Large intestine (tissue), 3 donors: ENCODE results near the gene LIN9. TPM values are rescaled to one million over a fixed set of nuclear protein-coding genes. Genes with fewer than 3 reads are reported as not detected.
"Not testable (repeated sequence)": the region's sequence is repeated elsewhere in the genome, so short reads cannot be mapped to it uniquely, and the experiment has no call there.

Experiments
- DNase-seq, 2 donors: peaks; one replicate each; pipeline versions ENCODE4 v3.0.0 to v3.0.0-alpha.2; 2013
- H3K27ac ChIP-seq: one replicate; pipeline ENCODE4 v1.5.1; 2013; ENCODE audit warnings: low read length
- H3K27me3 ChIP-seq: 2 replicates; pipeline ENCODE4 v1.6.1; 2013; ENCODE audit warnings: low read length; ENCODE audit not compliant: control insufficient read depth, insufficient read depth
- H3K36me3 ChIP-seq: 2 replicates; pipeline ENCODE4 v1.6.1; 2013; ENCODE audit warnings: low read length; ENCODE audit not compliant: control insufficient read depth, insufficient read depth
- H3K4me1 ChIP-seq: one replicate; pipeline ENCODE4 v1.6.1; 2013; ENCODE audit warnings: low read length; ENCODE audit not compliant: control insufficient read depth, insufficient read depth
- H3K4me3 ChIP-seq: one replicate; pipeline ENCODE4 v1.5.1; 2013; ENCODE audit warnings: low read length
- H3K9me3 ChIP-seq: one replicate; pipeline ENCODE4 v1.6.1; 2013; ENCODE audit warnings: mild to moderate bottlenecking, low read depth, low read length, moderate library complexity; ENCODE audit not compliant: control insufficient read depth
- WGBS: methylation state at CpG from one replicate; pipeline ENCODE4 v1.1.5; 2013; ENCODE audit warnings: low lambda C conversion rate; ENCODE audit not compliant: insufficient coverage; 5-methylcytosine and 5-hydroxymethylcytosine counted together
- polyA plus RNA-seq: library from polyadenylated mRNA; unstranded; fragments of 120-200 nt; gene quantifications from one replicate; pipeline ENCODE4 v1.2.1, GENCODE V29; 2013

LIN9 gene
- polyA plus RNA-seq, 1 donor = 5.4 TPM

DNA sequence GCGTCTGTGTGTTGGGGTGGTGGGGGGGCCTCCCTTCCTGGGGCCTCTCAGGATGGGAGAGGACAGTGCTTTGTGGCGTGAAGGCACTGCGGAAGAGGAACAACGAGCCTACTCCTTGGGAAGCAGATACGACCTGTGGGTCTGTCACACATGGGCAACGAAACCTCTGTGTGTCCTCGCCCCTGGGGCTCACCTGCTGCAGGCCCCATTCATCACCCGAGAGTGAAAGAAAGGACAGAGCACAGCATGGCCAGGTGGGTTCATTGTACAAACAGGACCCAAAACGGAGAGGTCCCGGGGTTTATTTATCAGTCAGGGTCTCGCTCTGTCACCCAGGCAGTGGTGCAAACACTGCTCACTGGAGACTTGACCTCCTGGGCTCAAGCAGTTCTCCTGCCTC lies 40.1 kb upstream of the LIN9 start:
- no peak for DNase-seq
- Histone ChIP-seq H3K27me3 (no peaks in the 10 kb centered on the region), H3K27ac (peak overlapping the region; percentile 73), H3K4me1 (peaks cover 29% of the 10 kb centered on the region), H3K36me3 (no peaks in the 10 kb centered on the region), H3K4me3 (no peak overlapping the region), H3K9me3 (no peaks in the 10 kb centered on the region)
- no CpG with 5 or more reads among the region's 11 CpGs for WGBS

DNA sequence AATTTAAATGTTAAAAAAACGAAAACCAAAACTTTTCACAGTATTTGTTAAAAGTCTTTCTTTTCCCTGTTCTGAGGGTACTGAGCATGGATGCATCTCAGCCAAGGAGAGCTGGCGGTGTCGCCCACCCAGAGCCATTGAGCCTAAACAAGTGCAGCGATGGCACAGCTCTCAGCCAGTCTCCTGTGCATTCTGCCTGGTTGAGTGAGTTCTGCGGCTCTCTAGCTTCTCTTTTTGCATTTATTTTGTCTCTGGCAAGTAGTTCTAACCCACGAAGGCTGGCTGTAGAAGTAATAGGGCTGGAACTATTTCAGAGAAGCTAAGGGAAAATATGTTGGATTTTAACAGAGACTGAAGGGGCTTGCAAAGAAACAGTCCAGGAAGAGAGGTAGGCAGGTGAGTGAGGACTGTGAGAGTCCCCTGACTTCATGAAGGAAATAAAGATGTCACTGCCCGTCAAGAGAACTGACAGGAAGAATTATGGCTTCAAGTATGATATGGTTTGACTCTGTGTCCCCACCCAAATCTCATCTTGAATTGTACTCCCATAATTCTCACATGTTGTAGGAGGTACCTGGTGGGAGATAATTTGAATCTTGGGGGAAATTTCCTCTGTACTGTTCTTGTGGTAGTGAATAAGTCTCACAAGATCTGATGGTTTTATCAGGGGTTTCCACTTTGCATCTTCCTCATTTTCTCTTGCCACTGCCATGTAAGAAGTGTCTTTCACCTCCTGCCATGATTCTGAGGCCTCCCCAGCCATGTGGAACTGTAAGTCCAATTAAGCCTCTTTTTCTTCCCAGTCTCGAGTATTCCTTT lies 35.7 kb upstream of the LIN9 start:
- H3K4me3 ChIP-seq = no peak overlapping the region
- no peak overlapping the region for H3K27ac ChIP-seq
- H3K9me3 ChIP-seq = peaks cover 3% of the 10 kb centered on the region
- H3K4me1 ChIP-seq = peaks cover 9% of the 10 kb centered on the region
- no peaks in the 10 kb centered on the region for H3K36me3 ChIP-seq
- 90% methylated on average over 2 of the region's 8 CpGs for WGBS
- H3K27me3 ChIP-seq = no peaks in the 10 kb centered on the region
- no peak for DNase-seq

DNA sequence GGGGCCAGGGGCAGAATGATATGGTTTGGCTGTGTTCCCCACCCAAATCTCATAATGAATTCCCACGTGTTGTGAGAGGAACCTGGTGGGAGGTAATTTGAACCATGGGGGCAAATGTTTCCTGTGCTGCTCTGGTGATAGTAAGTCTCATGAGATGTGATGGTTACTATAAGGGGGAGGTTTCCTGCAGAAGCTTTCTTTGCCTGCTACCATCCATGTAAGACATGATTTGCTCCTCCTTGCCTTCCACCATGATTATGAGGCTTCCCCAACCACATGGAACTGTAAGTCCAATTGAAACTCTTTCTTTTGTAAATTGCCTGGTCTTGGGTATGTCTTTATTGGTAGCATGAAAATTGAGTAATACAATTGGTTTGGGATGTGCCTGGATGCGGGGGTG lies 33.7 kb upstream of the LIN9 start:
- H3K27me3 ChIP-seq = no peaks in the 10 kb centered on the region
- no CpG with 5 or more reads among the region's 2 CpGs for WGBS
- no peak for DNase-seq
- no peaks in the 10 kb centered on the region for H3K36me3 ChIP-seq
- no peak overlapping the region for H3K4me3 ChIP-seq
- H3K4me1 ChIP-seq = no peaks in the 10 kb centered on the region
- no peak overlapping the region for H3K27ac ChIP-seq
- peaks cover 3% of the 10 kb centered on the region for H3K9me3 ChIP-seq

DNA sequence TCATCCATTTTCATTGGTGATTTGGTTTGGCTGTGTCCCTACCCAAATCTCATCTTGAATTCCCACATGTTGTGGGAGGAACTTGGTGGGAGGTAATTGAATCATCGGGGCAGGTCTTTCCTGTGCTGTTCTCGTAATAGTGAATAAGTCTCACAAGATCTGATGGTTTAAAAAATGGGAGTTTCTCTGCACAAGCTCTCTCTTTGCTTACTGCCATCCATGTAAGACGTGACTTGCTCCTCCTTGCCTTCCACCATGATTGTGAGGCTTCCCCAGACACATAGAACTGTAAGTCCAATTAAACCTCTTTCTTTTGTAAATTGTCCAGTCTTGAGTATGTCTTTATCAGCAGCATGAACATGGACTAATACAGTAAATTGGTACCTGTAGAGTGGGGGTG lies 31.1 kb upstream of the LIN9 start:
- not testable (repeated sequence) for H3K9me3 ChIP-seq, H3K27me3 ChIP-seq, H3K36me3 ChIP-seq, H3K4me3 ChIP-seq, H3K4me1 ChIP-seq, DNase-seq, H3K27ac ChIP-seq
- no CpG with 5 or more reads among the region's 3 CpGs for whole genome bisulfite sequencing

DNA sequence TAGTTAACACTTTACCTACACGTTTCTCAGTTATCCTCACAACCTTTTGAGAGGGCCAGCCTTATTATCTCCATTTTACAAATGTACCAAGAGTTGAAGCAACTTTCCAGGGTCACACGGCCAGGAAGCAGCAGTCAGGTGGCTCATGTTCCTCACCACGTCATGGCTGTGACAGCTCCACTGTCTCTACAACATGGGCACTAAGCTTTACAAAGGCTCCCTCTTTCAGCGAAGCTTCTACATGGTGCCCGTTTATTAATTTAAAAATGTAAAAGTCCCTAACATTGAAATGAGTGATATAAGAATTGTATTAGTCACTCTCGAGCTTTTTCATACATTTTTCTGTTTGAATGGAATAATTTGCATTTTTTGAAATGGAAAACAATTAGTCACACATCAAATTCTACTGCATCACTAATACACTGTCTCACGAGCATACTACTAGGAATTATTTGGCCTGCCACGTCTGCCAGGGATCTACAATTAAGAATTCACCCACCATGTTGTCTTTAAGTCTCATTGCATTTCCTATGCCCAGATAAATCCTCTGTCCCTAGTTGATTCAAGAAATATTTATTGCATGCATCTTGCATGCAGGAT lies 28.4 kb upstream of the LIN9 start:
- DNase-seq = no peak
- H3K27ac ChIP-seq = no peak overlapping the region
- no peaks in the 10 kb centered on the region for H3K36me3 ChIP-seq
- H3K4me3 ChIP-seq = no peak overlapping the region
- no peaks in the 10 kb centered on the region for H3K4me1 ChIP-seq
- no peaks in the 10 kb centered on the region for H3K27me3 ChIP-seq
- H3K9me3 ChIP-seq = peaks cover 3% of the 10 kb centered on the region
- 81% methylated on average over 6 of the region's 8 CpGs for WGBS

DNA sequence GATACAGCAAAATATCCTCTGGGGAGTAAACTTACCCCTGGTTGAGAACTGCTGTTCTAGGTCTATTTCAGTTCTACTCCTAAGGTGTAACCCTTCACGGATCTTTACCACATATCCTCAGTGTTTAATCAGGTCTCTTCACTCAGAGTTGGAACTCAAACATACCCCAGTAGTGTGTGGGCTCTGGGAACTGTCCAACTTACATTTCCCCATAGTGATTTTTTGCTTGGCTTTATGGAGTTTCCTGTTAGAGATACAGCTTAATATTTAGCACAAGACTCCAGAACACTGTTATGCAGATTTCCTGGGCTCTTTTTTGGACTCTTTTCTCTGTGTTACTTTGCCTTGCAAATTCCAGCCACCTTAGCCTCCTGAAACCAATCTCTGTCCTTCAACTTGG lies 26.7 kb upstream of the LIN9 start:
- Histone ChIP-seq H3K36me3 (no peaks in the 10 kb centered on the region), H3K4me1 (no peaks in the 10 kb centered on the region), H3K4me3 (no peak overlapping the region), H3K9me3 (peaks cover 3% of the 10 kb centered on the region), H3K27me3 (no peaks in the 10 kb centered on the region), H3K27ac (no peak overlapping the region)
- no CpG with 5 or more reads among the region's 1 CpG for WGBS
- DNase-seq = no peak

DNA sequence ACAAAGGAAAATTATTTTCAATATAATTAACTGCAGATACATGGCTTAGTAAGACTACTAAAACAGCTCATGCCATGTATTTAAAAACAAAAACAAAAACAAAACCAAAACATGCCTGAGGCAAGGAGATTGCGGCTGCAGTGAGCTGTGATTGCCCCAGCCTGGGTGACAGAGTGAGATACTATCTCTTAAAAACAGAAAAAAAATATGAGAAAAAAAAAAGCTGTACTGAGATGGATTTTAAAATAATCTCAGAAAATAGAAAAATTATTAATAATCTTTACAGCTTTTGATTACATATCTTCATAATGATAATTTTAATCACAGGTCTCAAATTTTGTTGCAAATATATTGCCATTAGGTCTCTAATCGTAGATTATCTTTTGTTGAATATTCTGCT lies 24.0 kb upstream of the LIN9 start:
- Histone ChIP-seq H3K27me3 (no peaks in the 10 kb centered on the region), H3K9me3 (no peaks in the 10 kb centered on the region), H3K4me3 (no peak overlapping the region), H3K27ac (no peak overlapping the region), H3K4me1 (no peaks in the 10 kb centered on the region), H3K36me3 (no peaks in the 10 kb centered on the region)
- WGBS = 67% methylated on average over 1 of the region's 2 CpGs
- no peak for DNase-seq

DNA sequence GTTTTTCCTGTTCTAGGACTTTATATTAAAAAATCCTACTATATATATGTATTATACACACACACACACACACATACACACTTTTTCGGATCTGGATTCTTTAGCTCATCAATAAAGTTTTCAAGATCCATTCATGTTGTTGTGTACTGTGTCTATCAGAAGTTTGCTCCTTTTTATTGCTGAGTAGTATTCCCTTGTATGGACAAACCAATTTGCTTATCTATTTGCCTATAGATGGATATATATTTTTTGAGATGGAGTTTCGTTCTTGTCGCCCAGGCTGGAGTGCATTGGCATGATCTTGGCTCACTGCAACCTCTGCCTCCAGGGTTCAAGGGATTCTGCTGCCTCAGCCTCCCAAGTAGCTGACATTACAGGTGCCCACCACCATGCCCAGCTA lies 20.3 kb upstream of the LIN9 start:
- no peak for DNase-seq
- Histone ChIP-seq H3K4me1 (no peaks in the 10 kb centered on the region), H3K36me3 (no peaks in the 10 kb centered on the region), H3K4me3 (no peak overlapping the region), H3K27ac (no peak overlapping the region), H3K9me3 (no peaks in the 10 kb centered on the region), H3K27me3 (no peaks in the 10 kb centered on the region)
- WGBS = no CpG with 5 or more reads among the region's 3 CpGs

DNA sequence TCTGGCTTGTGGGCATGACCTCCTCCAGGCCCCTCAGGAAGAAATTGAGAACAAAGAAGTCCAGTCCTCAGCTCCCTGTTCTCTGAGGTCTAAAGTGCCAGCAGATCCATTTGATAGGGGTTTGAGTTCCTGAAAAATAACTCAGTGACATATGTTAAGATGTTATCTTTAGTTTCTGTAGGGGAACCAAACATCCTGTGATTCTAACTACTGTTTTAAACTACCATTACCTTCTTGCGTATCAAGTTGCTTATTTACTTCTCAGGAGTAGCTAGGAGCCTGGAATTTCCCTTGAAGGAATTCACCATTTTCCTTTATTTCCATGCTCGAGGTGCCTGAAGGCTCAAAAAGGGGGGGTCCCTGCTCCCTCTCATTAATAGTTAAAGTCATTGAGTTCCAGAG lies 18.8 kb upstream of the LIN9 start:
- Histone ChIP-seq H3K9me3 (no peaks in the 10 kb centered on the region), H3K4me1 (no peaks in the 10 kb centered on the region), H3K27ac (no peak overlapping the region), H3K36me3 (no peaks in the 10 kb centered on the region), H3K4me3 (no peak overlapping the region), H3K27me3 (no peaks in the 10 kb centered on the region)
- no peak for DNase-seq
- WGBS = 100% methylated on average over 1 of the region's 2 CpGs

DNA sequence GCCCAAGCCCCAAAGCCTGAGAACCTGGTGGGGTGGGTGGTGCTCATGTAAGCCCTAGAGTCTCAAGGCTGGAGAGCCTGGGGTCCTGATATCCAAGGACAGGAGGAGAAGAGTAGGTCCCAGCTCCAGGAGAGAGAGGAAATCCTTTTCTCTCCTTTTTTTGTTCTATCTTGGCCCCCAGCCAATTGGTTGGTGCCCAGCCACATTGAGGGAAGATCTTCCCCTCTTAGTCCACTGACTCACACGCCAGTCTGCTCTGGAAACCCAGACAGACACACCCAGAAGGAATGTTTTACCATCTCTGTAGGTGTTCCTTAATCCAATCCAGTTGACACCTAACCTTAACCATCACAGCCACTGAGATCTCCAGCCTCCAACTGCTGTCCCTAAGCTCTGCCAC lies 16.2 kb upstream of the LIN9 start:
- no CpG with 5 or more reads among the region's 1 CpG for WGBS
- H3K36me3 ChIP-seq = no peaks in the 10 kb centered on the region
- no peaks in the 10 kb centered on the region for H3K27me3 ChIP-seq
- DNase-seq = no peak
- H3K4me1 ChIP-seq = no peaks in the 10 kb centered on the region
- no peaks in the 10 kb centered on the region for H3K9me3 ChIP-seq
- no peak overlapping the region for H3K4me3 ChIP-seq
- H3K27ac ChIP-seq = no peak overlapping the region

DNA sequence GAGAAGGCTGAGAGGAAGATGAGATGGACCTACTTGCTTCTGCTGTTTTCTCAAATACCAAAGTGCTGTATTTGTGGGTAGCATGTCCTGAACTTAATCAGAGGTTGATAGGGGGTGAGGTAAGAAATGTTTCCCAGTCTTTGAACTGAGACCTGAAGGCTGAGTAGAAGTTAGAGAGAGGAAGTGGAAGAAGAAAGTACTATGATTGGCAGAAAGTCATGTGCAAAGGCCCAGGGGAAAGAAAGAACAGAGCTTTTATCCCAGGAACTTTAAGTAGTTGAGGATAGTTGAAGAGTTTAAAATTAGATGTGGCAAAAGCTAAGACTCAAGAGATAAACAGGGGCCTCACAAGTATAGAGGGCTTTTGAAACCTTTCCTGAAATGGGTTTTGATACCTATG lies 15.5 kb upstream of the LIN9 start:
- H3K9me3 ChIP-seq = no peaks in the 10 kb centered on the region
- H3K4me3 ChIP-seq = no peak overlapping the region
- H3K4me1 ChIP-seq = no peaks in the 10 kb centered on the region
- no peak for DNase-seq
- H3K27ac ChIP-seq = no peak overlapping the region
- H3K27me3 ChIP-seq = no peaks in the 10 kb centered on the region
- no peaks in the 10 kb centered on the region for H3K36me3 ChIP-seq
